Activated CD4-positive, alpha-beta T cell treated with anti-CD3 and anti-CD28 coated beads for 48 hours (primary cell): ENCODE data around the gene ABR.
A peak's percentile ranks its signal among the peaks of the same experiment; 100 is the strongest.
"Not testable (repeated sequence)": the region's sequence is repeated elsewhere in the genome, so short reads cannot be mapped to it uniquely, and the experiment has no call there.

Source experiments
- DNase-seq: peaks from one replicate; pipeline ENCODE4 v3.0.0-alpha.2; 2020

The ABR gene

DNA sequence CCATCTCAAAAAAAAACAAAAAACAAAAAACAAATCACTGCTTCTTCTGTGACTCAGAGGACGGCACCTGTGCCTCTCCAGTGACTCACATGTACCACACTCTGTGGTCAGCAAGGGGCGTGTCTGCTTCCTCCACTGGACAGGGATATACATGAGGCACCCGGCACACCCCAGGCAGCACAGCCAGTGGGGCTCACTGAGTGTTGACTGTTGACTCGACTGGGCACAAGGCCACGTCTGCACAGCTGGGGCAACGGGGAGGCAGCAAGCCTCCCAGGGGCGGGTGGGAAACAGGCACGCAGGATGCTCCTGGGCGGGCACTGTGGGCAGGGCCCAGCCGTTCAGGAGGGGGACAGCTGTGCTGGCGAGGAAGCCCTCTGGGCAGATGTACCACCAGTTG is 118.8 kb downstream of the ABR start:
- peak; percentile 52 for DNase-seq

DNA sequence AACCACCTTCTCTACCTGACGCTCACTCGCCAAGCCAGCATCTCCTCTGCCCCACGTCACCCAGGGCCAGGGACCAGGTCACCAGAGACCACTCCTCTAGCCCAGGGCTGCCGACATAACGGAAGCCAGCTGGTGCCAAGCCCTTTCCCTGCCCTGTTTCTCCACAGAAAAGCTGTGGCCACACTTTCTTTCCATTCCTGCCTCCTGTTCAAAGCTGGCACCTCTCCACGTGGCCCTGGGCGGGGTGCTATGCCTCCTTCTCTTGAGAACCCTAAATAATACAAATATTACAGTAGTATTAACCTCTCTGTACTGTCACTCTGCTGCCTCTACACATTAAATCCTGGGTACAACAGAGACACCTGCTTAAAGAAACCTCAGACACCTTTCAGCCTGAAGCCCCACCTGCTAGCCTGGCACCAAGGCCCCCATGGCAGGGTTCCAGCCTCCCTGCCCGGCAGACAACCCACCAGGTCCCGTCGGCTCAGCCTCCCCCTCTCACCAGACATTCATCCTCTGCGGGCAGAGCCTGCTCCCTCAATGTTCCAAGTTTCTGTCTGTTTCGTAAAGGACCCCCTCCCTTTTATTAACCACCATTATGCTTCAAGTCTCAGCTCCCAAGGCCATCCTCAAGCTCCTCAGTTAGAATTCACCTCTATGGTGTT is 120.5 kb downstream of the ABR start:
- DNase-seq: no peak

DNA sequence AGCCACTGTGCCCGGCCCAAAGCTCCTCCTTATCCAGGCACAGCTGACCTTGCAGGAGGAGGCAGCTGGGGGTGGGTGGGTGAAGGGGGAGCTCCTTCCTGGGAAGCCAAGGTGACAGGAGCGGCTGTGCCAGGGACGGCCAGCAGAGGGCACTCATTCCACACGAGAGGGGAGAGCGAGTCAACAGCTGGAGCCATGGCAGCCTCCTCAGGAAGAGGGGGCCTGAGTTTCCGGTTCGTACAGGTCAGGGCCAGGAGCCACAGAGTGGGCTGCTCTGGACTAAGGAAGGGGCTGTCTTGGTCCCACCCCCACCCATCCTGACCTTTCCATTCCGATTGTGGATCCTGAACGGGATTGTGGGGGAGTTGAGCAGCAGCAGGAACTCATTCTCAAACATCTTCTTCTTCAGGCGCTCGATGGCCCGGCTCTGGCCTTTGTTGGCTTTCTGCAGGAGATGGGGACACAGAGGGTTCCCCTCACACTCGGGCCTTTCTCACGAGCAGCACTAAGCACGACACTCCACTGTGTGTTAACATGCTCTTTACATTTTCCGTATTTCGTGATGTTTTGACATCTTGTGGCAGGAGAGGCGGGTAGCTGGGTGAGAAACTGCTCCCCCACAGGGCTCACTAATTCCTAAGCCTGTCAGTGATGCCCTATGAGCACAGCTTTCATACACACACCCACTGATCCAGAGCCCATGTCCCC is 121.2 kb downstream of the ABR start:
- peak; percentile 80 for DNase-seq

DNA sequence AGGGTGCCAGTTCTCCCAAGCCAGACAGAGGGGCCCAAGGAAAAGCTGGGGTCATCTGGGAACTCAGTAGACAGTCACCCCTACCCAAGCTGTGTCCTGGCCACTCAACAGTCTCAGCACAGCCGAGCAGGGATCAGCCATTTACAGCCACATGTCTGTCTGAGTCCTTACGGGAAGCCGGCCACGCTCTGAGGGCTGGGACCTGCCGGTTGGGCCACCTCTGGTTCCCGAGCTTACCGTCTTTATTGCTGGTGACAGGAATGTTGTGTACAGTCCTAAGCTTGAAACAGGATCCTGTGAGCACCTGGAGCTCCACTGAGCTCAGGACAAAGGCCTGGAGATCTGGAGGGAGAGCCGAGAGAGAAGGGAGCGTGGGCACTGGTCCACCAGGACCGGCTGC is 123.0 kb downstream of the ABR start:
- no peak for DNase-seq

DNA sequence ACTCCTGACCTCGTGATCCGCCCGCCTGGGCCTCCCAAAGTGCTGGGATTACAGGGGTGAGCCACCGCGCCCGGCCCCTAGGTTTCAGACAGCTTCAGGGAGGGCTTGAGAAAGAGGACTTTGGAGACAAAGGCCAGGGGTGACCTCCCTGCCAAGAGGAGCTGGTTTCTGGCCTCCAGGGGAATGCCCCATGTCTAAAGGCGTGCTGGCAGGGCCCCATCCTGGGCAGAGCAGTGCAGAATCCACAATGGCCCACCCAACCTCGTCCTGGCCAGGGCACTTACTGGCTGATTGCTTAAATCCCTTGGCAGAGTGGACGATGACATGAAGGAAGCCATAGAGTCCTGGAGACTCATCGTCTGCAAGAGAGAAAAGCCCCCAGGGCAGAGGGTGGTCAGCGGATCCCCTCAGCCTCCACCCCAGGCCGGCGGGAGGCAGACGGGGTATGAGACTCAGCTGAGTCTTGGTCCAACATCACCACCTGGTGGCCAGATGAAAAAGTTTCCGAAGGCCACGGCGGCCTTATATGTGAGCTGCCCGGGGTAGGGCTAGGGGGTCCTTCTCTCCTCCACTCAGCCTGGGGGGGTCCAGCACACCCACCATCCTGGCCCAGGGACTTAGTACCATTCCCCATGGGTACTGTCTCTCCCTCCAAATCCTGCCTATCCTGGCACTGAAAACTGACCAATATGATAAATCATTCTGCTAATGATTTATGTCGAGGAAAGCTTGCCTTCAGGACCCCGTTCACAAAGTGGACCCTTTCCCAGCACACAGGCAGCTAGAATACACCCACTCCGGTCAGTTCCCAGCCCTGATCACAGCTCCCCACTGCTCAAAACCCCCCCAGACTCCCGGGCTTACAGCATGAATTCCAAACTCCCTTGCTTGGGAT is 123.8 kb downstream of the ABR start:
- DNase-seq: peak; percentile 64

DNA sequence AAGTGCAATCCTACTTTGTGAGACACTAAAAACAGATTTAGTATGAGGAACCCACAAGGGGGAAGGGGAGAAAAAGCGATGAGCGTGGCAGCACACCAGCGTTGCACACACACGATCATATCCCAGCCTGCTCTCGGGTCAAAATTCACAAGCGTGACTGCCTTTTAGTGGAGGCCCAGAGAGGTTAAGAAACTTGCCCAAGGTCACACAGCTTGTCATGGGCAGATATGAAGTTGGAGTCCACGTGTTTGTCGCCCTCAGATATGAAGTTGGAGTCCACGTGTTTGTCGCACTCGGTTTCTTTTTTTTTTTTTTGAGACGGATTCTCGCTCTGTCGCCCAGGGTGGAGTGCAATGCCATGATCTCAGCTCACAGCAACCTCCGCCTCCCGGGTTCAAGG is 124.5 kb downstream of the ABR start:
- DNase-seq: no peak

DNA sequence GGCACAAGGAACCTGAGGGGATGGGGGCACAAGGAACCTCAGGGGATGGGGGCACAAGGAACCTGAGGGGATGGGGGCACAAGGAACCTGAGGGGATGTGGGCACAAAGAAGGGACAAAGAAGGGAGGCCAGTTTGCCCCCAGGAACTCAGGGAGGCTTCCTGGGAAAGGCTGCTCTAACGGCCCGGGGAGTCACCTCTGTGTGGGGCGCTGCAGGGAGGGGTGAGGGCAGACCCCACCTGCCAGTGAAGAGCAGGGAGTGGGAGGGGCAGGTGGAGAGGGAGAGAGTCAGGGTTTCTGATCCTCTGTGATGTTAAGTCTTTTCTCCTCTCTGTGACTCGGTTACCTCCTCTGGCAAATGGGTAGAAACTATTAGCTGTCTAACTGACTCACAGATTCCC is 125.1 kb downstream of the ABR start:
- DNase-seq: no peak

DNA sequence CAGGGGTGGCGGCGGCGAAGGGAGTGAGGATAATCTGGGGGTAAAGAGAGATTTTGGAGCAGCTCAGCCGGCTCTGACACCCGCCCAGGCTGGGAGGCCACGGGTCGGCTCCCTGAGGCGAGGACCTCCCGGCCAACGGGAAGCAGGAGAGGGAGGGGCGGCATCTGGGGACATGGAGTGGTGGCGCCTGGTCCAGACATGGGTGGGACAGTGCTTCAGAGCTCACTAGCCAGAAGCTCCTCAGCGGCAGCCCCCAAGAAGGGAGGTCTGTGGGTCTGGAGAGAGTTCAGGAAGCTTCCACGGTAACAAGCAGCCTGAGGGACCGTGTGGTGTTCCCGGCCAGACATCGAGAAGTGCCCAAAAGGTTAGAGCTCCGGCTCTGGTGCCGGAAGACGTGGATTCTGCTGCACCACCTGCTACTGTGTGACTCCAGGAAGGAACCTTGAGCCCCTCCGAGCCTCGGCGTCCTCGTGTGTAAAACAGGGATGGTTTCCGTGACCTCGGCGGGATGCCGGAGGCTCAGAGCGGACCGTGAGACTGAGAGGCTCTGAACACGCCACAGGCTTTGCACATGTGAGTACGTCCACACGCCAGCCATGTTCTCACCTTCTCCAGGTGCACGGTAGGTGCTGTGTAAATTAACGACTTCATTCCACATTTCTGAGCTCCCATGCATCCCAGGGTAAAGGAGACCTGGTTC is 126.0 kb downstream of the ABR start:
- no peak for DNase-seq

DNA sequence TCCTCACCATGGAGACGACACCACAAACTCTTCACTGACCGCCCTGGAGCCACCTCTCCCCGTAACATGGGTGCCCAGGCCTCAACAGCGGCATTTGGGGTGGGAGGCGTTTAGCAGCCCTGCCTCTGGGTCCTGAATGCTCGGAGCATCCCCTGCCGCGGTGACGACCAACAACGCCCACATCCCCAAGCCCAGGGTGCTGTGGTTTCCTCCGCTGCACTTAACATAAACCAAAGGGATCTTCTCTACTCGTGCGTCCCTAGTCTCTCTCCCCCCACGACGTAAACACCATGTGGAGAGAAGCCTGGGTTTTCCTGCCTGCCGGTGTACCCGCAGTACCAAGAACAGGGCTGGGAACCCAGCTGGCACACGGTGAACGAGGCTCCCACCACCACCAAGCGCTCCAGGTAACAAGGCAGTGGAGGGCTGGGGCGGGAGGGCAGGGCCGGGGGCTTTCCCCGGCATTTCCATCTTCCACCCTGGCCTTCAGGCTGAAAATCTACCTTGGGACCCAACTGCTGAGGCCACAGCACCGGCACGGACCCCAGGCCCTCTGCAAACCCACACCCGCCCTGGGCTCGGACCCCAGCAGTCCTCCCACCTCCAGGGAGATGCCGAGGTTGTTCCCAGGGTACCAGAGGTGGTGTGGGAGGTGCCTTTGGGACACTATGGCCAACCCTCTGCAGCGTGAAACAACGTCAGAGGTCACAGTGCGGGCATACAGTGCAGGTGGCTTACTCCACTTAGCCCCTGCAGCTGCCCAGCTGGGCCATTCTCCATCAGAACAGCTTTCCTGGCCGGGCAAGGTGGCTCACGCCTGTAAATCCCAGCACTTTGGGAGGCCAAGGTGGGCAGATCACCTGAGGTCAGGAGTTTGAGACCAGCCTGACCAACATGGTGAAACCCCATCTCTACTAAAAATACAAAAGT is 128.5 kb downstream of the ABR start:
- DNase-seq: no peak

DNA sequence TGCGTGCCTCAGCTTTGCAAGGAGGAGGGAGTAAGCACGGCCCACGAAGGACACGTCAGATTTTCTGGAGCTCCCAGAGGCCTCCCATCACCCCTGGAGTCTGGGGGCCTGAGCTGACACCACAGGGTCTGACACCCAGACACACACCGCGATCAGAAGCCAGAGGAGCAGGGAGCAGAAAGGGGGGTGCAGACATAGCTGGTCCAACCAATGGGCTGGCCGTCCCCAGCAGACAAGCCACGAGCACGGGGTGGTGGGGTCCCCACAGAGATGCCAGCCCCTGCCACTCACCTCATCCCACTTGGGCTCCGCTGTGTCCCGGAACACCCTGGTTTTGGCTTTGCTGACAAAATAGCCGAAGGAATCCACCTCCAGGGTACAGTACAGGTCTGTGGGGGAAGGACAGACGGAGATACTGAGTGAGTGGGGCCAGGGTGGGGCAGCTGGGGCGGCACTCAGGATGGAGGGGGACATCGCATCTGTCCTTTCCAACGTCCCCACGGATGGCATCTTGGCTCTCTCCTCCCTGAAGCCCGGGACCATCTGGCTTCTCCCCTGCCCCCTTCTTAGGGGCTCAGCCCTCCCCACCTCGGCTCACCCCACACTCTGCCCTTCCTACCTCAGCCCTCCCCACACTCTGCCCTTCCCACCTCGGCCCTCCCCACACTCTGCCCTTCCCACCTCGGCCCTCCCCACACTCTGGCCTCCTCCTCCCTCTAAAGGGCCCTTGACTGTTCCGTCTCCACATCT is 129.4 kb downstream of the ABR start:
- DNase-seq: no peak

DNA sequence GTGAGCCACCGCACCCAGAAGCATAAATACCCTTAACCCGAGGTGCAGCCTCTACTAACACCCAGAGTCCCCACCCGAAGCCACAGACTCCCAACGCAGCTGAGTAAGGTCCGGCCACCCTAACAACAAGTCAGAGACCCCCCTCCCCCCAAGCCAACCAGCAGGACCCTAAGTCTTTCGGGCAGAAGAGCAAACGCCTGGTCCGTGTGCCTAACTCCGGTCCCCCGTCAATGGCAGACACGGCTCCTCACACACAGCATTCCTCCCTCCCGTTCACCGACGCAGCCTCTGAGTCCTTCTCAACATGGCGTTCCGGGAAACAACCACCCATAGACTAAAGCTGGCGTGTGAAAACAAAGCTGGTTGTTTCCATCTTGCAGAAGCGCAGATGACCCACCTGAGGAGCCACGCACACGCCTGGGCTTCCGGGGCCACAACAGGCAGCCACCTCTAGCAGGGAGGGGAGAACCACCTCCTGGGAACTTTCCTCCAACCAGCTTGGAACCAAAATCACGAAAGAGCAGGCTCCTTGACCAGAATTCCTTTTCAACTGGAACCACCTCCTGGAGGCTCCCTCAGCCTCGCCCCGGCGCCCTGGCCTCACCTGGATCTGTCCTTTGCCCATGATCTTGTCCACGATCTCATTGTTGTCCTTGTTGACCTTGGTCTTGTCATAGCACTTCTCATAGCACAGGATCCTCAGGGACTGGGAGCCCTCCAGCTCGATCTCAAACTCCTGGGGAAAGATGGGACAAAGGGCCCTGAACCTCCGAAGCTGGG is 130.1 kb downstream of the ABR start:
- no peak for DNase-seq

DNA sequence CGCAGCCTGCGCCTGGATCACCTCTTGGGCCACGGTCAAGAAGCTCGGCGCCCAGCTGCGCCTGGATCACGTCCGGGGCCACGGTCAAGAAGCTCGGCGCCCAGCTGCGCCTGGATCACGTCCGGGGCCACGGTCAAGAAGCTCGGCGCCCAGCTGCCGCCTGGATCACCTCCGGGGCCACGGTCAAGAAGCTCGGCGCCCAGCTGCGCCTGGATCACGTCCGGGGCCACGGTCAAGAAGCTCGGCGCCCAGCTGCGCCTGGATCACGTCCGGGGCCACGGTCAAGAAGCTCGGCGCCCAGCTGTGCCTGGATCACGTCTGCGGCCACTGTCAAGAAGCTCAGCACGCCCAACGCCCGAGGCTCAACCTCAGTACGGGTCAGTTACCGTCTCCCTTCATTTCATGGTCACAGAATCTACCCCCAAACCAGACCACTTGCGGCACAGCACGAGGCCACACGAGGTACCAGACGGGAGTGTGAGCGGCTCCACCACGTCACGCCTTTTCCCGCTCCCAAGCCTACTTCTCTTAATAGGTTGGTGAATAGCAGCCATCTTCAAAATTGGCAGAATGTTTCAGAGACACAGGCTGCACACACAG is 131.2 kb downstream of the ABR start:
- not testable (repeated sequence) for DNase-seq

DNA sequence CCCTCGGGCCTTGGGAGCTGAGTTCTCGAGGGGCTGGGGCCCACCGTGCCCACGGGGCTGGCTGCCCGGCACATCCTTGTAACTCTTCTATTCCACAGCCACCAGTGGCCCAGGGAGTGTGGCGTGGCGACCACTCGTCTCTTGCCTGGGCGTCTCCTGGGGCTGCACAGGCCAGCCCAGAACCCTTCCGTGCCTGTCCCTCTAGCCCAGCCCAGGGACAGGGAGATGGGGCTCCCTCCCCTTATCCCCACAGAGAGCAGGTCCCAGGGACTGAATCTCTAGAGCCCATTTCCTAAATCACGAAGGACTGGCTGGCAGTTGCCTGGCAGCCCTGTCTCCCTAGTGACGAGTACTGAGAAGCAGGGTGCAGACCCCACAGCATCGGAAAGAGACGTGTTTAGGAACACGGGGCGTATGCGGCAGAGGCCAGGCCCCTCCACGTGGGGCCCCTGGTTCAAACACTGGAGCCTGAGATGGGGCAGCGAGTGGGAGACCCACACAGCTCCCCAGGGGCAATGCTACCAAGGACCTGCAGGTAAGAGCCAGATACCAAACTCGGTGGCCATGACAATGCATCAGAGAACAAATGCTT is 131.8 kb downstream of the ABR start:
- DNase-seq: no peak

DNA sequence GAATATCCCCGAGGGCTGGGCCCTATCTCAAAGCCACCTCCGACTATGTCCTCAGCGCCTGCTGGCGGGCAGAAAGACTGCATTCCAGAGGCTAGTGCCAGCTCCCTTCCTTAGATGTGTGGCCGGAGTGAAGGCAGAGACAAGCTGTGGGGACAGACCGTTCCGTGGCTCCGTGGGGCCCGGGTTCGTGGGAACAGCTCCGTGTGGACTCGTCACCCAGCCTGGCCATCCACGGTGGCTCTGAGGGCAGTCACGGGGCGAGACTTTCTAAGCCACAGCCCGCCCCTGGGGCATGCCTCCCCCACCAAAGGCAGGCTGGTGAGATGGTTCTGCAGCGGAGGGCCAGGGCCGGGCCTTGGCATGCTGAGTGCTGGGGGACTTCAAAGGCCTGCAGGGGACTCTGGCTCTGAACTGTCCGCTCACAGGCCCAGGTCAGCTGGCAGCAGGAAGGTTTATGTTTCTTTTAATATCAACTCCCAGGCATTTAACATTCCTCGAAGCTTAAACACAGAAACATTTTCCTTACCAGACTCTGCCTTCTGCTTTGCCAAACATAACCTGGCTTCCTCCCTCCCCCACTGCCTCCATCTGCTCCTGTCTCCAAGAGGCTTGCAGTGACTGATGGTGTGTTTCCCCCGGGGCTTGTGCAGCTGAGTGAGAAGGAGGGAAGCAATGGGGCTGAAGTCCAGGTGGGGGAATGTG is 132.5 kb downstream of the ABR start:
- no peak for DNase-seq

DNA sequence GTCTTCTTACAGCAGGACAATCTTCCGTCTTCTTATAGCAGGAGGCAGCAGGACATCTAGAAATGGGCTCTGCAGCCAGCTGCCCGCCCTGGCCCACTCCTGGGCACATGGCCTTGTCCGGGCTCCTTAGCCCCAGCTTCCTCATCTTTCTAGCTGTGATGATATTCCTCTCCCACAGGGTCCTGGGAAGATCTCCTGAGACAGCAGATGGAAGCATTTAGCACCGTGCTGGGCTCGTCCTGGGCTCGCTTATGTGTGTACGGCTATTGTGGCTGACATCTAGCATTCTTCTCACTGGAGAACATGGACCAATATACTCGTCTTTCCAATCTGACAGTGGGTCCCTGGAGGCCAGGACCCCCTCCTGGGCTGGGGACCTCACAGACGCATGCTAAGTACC is 134.3 kb downstream of the ABR start:
- no peak for DNase-seq

DNA sequence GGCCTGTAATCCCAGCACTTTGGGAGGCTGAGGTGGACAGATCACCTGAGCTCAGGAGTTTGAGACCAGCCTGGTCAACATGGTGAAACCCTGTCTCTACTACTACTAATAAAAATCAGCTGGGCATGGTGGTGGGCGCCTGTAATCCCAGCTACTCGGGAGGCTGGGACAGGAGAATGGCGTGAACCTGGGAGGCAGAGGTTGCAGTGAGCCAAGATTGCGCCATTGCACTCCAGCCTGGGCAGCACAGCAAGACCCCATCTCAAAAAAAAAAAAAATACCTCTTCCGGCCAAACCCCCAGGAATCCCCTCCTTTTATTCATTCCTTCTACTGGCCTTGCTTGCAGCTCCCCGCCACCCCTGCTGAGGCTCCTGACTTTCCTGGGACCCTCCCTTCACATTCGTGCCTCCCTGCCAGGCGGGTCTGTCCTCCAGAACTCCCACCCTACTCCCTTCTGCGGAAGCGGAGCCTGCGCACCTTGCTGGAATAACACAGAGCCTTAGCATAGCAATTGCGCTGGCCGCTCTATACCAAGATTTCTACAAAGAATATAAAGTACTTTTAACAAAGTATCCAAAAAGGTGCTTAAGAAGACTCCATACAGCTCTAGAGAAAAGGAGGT is 135.3 kb downstream of the ABR start:
- not testable (repeated sequence) for DNase-seq

DNA sequence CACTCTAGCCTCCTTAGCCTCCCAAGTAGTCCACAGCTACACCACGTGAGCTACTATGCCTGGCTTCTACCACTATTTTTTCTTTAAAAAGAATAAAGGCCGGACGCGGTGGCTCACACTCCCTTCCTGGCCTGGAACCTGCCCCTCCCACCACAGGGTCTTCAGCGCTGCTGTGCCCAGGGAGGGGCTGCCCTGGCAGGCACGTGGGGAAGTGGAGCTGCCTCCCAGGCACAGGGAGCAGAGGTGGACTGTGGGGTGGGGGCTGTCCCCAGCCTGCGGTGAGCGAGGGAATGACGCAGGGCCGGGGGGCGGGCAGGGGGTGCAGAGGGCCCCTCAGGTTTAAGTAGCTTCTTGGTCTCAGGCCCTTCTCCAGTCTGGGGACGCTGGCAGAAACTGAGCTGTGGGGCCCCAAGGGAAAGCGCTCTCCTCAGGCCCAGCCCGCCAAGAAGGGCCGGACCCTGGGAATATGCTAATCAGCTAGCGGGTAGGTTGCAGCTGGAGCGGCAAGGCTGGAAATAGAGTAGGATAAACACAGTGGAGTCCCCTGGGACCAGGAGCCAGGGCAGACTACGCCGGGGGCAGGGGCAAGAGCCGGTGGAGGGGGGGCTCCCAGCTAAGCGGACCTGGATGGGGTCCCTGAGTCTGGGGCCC is 136.1 kb downstream of the ABR start:
- no peak for DNase-seq

DNA sequence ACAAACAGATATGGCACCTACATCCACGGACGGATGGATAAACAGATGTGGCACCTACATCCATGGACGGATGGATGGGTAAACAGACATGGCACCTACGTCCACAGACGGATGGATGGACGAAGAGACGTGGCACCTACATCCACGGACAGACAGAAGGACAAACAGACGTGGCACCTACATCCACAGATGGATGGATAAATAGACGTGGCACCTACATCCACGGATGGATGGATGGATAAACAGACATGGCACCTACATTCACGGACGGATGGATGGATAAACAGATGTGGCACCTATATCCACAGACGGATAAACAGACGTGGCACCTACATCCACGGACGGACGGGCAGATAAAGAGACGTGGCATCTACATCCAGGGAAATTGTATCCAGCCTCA is 137.3 kb downstream of the ABR start:
- DNase-seq: no peak
